MCF 10A (cell line): ENCODE results near the gene OAS2. TPM values are rescaled to one million over a fixed set of nuclear protein-coding genes. Genes with fewer than 3 reads are reported as not detected.

ENCODE experiments used
- BruUV-seq: library from RNA; stranded (reverse); fragments of 400-500 nt; replicated peaks from 2 replicates; lab custom pipeline; 2021; lab: Mats Ljungman, UMichigan
- CTCF ChIA-PET: fragments of 300-600 bp; sonication (Branson Sonifier 250); formaldehyde crosslinking; extraction: SDS; loops from one replicate; lab custom pipeline; 2021; ENCODE audit warnings: antibody characterized with exemption, inconsistent platforms; lab: Yijun Ruan, JAX
- POLR2A ChIA-PET: fragments of 300-600, 350-650 bp; sonication (Branson Sonifier 250); formaldehyde crosslinking; extraction: SDS; loops from one replicate; lab custom pipeline; 2020; ENCODE audit warnings: antibody characterized with exemption, inconsistent platforms; lab: Yijun Ruan, JAX
- DNase-seq: peaks from one replicate; pipeline ENCODE4 v3.0.0-alpha.2; 2018; ENCODE audit not compliant: unreplicated experiment
- H3K27ac Mint-ChIP-seq: one replicate; pipeline ENCODE4 v1.8.0; 2022; ENCODE audit warnings: mild to moderate bottlenecking, low read depth, mixed read lengths; ENCODE audit not compliant: unreplicated experiment
- H3K27me3 Mint-ChIP-seq: one replicate; pipeline ENCODE4 v1.8.0; 2022; ENCODE audit warnings: mixed read lengths; ENCODE audit not compliant: insufficient read depth, unreplicated experiment
- H3K36me3 Mint-ChIP-seq: one replicate; pipeline ENCODE4 v1.8.0; 2022; ENCODE audit warnings: mild to moderate bottlenecking, moderate library complexity, mixed read lengths; ENCODE audit not compliant: insufficient read depth, unreplicated experiment
- H3K4me1 Mint-ChIP-seq: one replicate; pipeline ENCODE4 v1.8.0; 2022; ENCODE audit warnings: mixed read lengths; ENCODE audit not compliant: insufficient read depth, unreplicated experiment
- H3K4me3 Mint-ChIP-seq: one replicate; pipeline ENCODE4 v1.8.0; 2022; ENCODE audit warnings: mild to moderate bottlenecking, moderate library complexity, mixed read lengths; ENCODE audit not compliant: unreplicated experiment
- H3K9me3 Mint-ChIP-seq: one replicate; pipeline ENCODE4 v1.8.0; 2022; ENCODE audit warnings: mixed read lengths; ENCODE audit not compliant: unreplicated experiment
- CTCF ChIP-seq: fragments of 200-600 bp; IDR thresholded peaks from one replicate; pipeline ENCODE4 v1.8.0; 2022; ENCODE audit warnings: antibody characterized with exemption, mild to moderate bottlenecking; ENCODE audit not compliant: unreplicated experiment
- intact Hi-C: fragments of 100-400 bp; cut with micrococcal nuclease; formaldehyde crosslinking; loops from 2 replicates; pipeline ENCODE4 v1.14.1; 2022
- total RNA-seq: library from RNA; stranded (reverse); gene quantifications from 2 replicates; pipeline ENCODE4 v1.2.3, GENCODE V29; 2022

The OAS2 gene
- total RNA-seq, 1 experiment from 2014 or later: 0.33 TPM

GRCh38 chr12:112936927-112937326 lies 41.4 kb upstream of the OAS2 start:
- CTCF ChIA-PET: interaction anchor here (0.6 to 1.8 kb wide), 6 partner anchors 20 to 1023 kb away, joined by 3 to 7 read pairs (median 6); partner anchors contain the start of gene OAS1
- intact Hi-C loops: loop anchor here (1.0 to 5.0 kb wide), 2 partner anchors 21 to 35 kb away; no protein-coding TSS in a partner anchor
- BruUV-seq: no TSS peak
- Mint-ChIP-seq H3K9me3 (no peaks in the 10 kb centered on the region), H3K4me1 (peaks cover 33% of the 10 kb centered on the region), H3K36me3 (peaks cover 6% of the 10 kb centered on the region), H3K4me3 (peak overlapping the region; percentile 79), H3K27ac (peak overlapping the region; percentile 62), H3K27me3 (no peaks in the 10 kb centered on the region)
- DNase-seq: peak; percentile 87
- no peak for TF ChIP-seq CTCF
- POLR2A ChIA-PET: interaction anchor here (0.7 to 3.6 kb wide), 7 partner anchors 13 to 1095 kb away, joined by 3 to 74 read pairs (median 4); partner anchors contain the start of genes DDX54, OAS1 and RITA1

GRCh38 chr12:112937741-112938719 lies 40.3 kb upstream of the OAS2 start, which contains the start of gene OAS3:
OAS3 (plus strand) TSS chr12:112938474; CDS start chr12:112938531, 57 bp downstream.
- BruUV-seq: no TSS peak
- Mint-ChIP-seq H3K36me3 (peaks cover 6% of the 10 kb centered on the region), H3K9me3 (no peaks in the 10 kb centered on the region), H3K27me3 (no peaks in the 10 kb centered on the region), H3K4me3 (peak within 1 kb of the TSS; percentile 79), H3K27ac (peak within 1 kb of the TSS; percentile 62), H3K4me1 (peaks cover 33% of the 10 kb centered on the region)
- CTCF ChIA-PET: interaction anchor here (0.7 to 1.8 kb wide), 7 partner anchors 10 to 94 kb away, joined by 3 to 7 read pairs (median 6); partner anchors contain the start of gene OAS1
- POLR2A ChIA-PET: interaction anchor here (0.7 to 3.6 kb wide), 11 partner anchors 10 to 1096 kb away, joined by 3 to 74 read pairs (median 3); partner anchors contain the start of genes DDX54, OAS1 and RITA1
- intact Hi-C loops: loop anchor here (1.0 to 5.0 kb wide), 2 partner anchors 22 to 36 kb away; no protein-coding TSS in a partner anchor
- peak; percentile 79 for DNase-seq
- no peak for TF ChIP-seq CTCF

GRCh38 chr12:112938751-112939150 lies 39.6 kb upstream of the OAS2 start:
- Mint-ChIP-seq H3K9me3 (no peaks in the 10 kb centered on the region), H3K36me3 (peaks cover 6% of the 10 kb centered on the region), H3K27ac (peak overlapping the region; percentile 62), H3K4me1 (peaks cover 33% of the 10 kb centered on the region), H3K27me3 (no peaks in the 10 kb centered on the region), H3K4me3 (peak overlapping the region; percentile 79)
- BruUV-seq: TSS peak; percentile 43
- CTCF ChIA-PET: interaction anchor here (1.8 kb wide), 1 partner anchor 38 kb away, joined by 7 read pairs; no protein-coding TSS in a partner anchor
- no peak for TF ChIP-seq CTCF
- POLR2A ChIA-PET: interaction anchor here (0.7 to 3.6 kb wide), 6 partner anchors 9 to 38 kb away, joined by 3 to 74 read pairs (median 3); partner anchors contain the start of gene OAS1
- intact Hi-C loops: loop anchor here (1.0 to 5.0 kb wide), 2 partner anchors 18 to 36 kb away; no protein-coding TSS in a partner anchor
- peak; percentile 15 for DNase-seq
